DND-41 (cell line): ENCODE data around the gene CHD9.
A peak's percentile ranks its signal among the peaks of the same experiment; 100 is the strongest.

ENCODE experiments used
- ATAC-seq: fragments of 200-7000 bp; cut with Tn5 transposase; 3 replicates; pipeline ENCODE4 v1.9.1; 2021; ENCODE audit warnings: low read depth; ENCODE audit not compliant: insufficient read depth
- DNase-seq: peaks from one replicate; pipeline ENCODE4 v3.0.0-alpha.2; 2020
- H2AFZ ChIP-seq: 2 replicates; pipeline ENCODE4 v1.6.0; 2012; ENCODE audit warnings: low read depth, low read length
- H3K27ac ChIP-seq: 2 replicates; pipeline ENCODE4 v1.5.1; 2012; ENCODE audit warnings: low read length, inconsistent platforms
- H3K27me3 ChIP-seq: fragments of 200-600 bp; sonication (generic); 2 replicates; pipeline ENCODE4 v1.6.0; 2012; ENCODE audit warnings: low read length, mild to moderate bottlenecking, inconsistent platforms; ENCODE audit not compliant: insufficient read depth, poor library complexity
- H3K36me3 ChIP-seq: 2 replicates; pipeline ENCODE4 v1.5.1; 2012; ENCODE audit warnings: low read length, inconsistent platforms; ENCODE audit not compliant: insufficient read depth
- H3K4me1 ChIP-seq: 2 replicates; pipeline ENCODE4 v1.5.1; 2012; ENCODE audit warnings: mild to moderate bottlenecking, low read length; ENCODE audit not compliant: insufficient read depth
- H3K4me2 ChIP-seq: 2 replicates; pipeline ENCODE4 v1.6.0; 2012; ENCODE audit warnings: mild to moderate bottlenecking, moderate library complexity, low read length, inconsistent platforms; ENCODE audit not compliant: insufficient read depth
- H3K4me3 ChIP-seq, 2 experiments: fragments of 200-600 bp in 1 of 2; shearing (Covaris generic) in 1 of 2; 2 replicates each; pipeline ENCODE4 v1.5.1; 2012 to 2016; ENCODE audit warnings: inconsistent platforms in 2 of 2, low read length in 2 of 2, mild to moderate bottlenecking in 2 of 2, low read depth in 1 of 2, moderate library complexity in 1 of 2
- H3K79me2 ChIP-seq: 2 replicates; pipeline ENCODE4 v1.6.0; 2012; ENCODE audit warnings: low read length, inconsistent platforms; ENCODE audit not compliant: insufficient read depth
- H3K9ac ChIP-seq: 2 replicates; pipeline ENCODE4 v1.6.0; 2012; ENCODE audit warnings: low read depth, mild to moderate bottlenecking, inconsistent platforms, low read length, moderate library complexity
- H3K9me3 ChIP-seq: 2 replicates; pipeline ENCODE4 v1.5.1; 2012; ENCODE audit warnings: low read length, moderate library complexity, mild to moderate bottlenecking, inconsistent platforms; ENCODE audit not compliant: insufficient read depth, severe bottlenecking
- H4K20me1 ChIP-seq: 2 replicates; pipeline ENCODE4 v1.6.0; 2012; ENCODE audit warnings: low read length; ENCODE audit not compliant: insufficient read depth
- CTCF ChIP-seq: IDR thresholded peaks from 2 replicates; pipeline ENCODE4 v1.5.1; 2012; ENCODE audit warnings: borderline replicate concordance, low read length, moderate library complexity, mild to moderate bottlenecking; ENCODE audit not compliant: poor library complexity, severe bottlenecking; ENCODE audit errors: extremely low read depth
- EZH2 ChIP-seq: IDR thresholded peaks from 3 replicates; pipeline ENCODE4 v1.6.1; 2012; ENCODE audit warnings: borderline replicate concordance, low read depth, mild to moderate bottlenecking, moderate library complexity, low read length, inconsistent platforms; ENCODE audit not compliant: severe bottlenecking

Gene CHD9

GRCh38 chr16:53282328-53282727 is 227.5 kb downstream of the CHD9 start:
- no peak for ATAC-seq

GRCh38 chr16:53282975-53283946 is 228.5 kb downstream of the CHD9 start:
- Histone ChIP-seq H3K4me3 (no peak overlapping the region), H3K9ac (no peak overlapping the region), H3K27ac (no peak overlapping the region), H2AFZ (no peak overlapping the region), H3K4me1 (no peaks in the 10 kb centered on the region), H3K36me3 (peaks cover 74% of the 10 kb centered on the region), H3K9me3 (no peaks in the 10 kb centered on the region), H3K79me2 (no peaks in the 10 kb centered on the region), H4K20me1 (no peaks in the 10 kb centered on the region), H3K4me2 (no peak overlapping the region), H3K27me3 (no peaks in the 10 kb centered on the region)
- no peak for DNase-seq
- peak; percentile 62; the same call in 1 of the 3 replicates for ATAC-seq
- TF ChIP-seq EZH2 (no peak), CTCF (peak; percentile 77)

More at GRCh38 chr16:53282328-53282727, 227.5 kb downstream of the CHD9 start:
- no peaks in the 10 kb centered on the region for H3K9me3 ChIP-seq
- H3K79me2 ChIP-seq: no peaks in the 10 kb centered on the region
- H3K36me3 ChIP-seq: peaks cover 73% of the 10 kb centered on the region
- H3K27me3 ChIP-seq: no peaks in the 10 kb centered on the region
- H3K27ac ChIP-seq: no peak overlapping the region
- no peak for DNase-seq
- no peak overlapping the region for H3K9ac ChIP-seq
- H3K4me3 ChIP-seq: no peak overlapping the region
- no peak overlapping the region for H2AFZ ChIP-seq
- H3K4me1 ChIP-seq: no peaks in the 10 kb centered on the region
- no peaks in the 10 kb centered on the region for H4K20me1 ChIP-seq
- TF ChIP-seq EZH2 (no peak), CTCF (no peak)
- no peak overlapping the region for H3K4me2 ChIP-seq

- Histone ChIP-seq H3K9ac (no peak overlapping the region), H3K36me3 (peaks cover 91% of the 10 kb centered on the region), H3K4me1 (no peaks in the 10 kb centered on the region), H4K20me1 (no peaks in the 10 kb centered on the region), H3K27ac (no peak overlapping the region), H3K27me3 (no peaks in the 10 kb centered on the region), H3K79me2 (no peaks in the 10 kb centered on the region), H3K4me2 (no peak overlapping the region), H3K4me3 (no peak overlapping the region), H3K9me3 (no peaks in the 10 kb centered on the region), H2AFZ (no peak overlapping the region)
- ATAC-seq (no peak), DNase-seq (no peak)
- TF ChIP-seq CTCF (no peak), EZH2 (no peak)
These were observed 230.4 kb downstream of the CHD9 start for GRCh38 chr16:53285236-53285635.
